H1 (cell line): ENCODE data around the gene RNPEPL1. TPM values are rescaled to one million over a fixed set of nuclear protein-coding genes. Genes with fewer than 3 reads are reported as not detected.

Source experiments
- CTCF ChIA-PET: fragments of 300-600 bp; sonication (Branson Sonifier 250); formaldehyde crosslinking; loops from one replicate; lab custom pipeline; 2021; ENCODE audit not compliant: partially characterized antibody; lab: Charles Lee
- POLR2A ChIA-PET: fragments of 300-600 bp; sonication (Branson Sonifier 250); formaldehyde crosslinking; loops from one replicate; lab custom pipeline; 2021; ENCODE audit warnings: inconsistent platforms; ENCODE audit not compliant: partially characterized antibody; lab: Charles Lee
- DNase-seq, 2 experiments: peaks; one replicate each; pipeline versions ENCODE4 v3.0.0 to v3.0.0-alpha.2; 2010 to 2022; ENCODE audit warnings: low spot score in 2 of 2, low read depth in 1 of 2, mixed read lengths in 1 of 2
- FAIRE-seq: peaks from 2 replicates; lab custom pipeline; 2011; peaks lifted over from hg19 to GRCh38; lab: Jason Lieb, UNC
- H2AFZ ChIP-seq: 2 replicates; pipeline ENCODE4 v1.8.1; 2012; ENCODE audit warnings: low read length, inconsistent platforms
- H2AK5ac ChIP-seq: 2 replicates; pipeline ENCODE4 v1.6.1; 2013; ENCODE audit warnings: low read depth, low read length
- H2BK120ac ChIP-seq: replicated peaks from 2 replicates; pipeline ENCODE3; 2013; ENCODE audit warnings: low read depth, low read length, inconsistent platforms
- H2BK12ac ChIP-seq: 2 replicates; pipeline ENCODE4 v1.6.1; 2013; ENCODE audit warnings: low read depth, low read length
- H2BK15ac ChIP-seq: 2 replicates; pipeline ENCODE4 v1.6.1; 2013; ENCODE audit warnings: low read length
- H2BK20ac ChIP-seq: 2 replicates; pipeline ENCODE4 v1.6.1; 2013; ENCODE audit warnings: low read length
- H2BK5ac ChIP-seq: 2 replicates; pipeline ENCODE4 v1.6.1; 2013; ENCODE audit warnings: low read depth, low read length
- H3K14ac ChIP-seq: 2 replicates; pipeline ENCODE4 v1.6.1; 2013; ENCODE audit warnings: inconsistent platforms; ENCODE audit not compliant: insufficient read length
- H3K18ac ChIP-seq: 2 replicates; pipeline ENCODE4 v1.6.1; 2013; ENCODE audit warnings: low read length; ENCODE audit errors: extremely low read depth
- H3K23ac ChIP-seq: 2 replicates; pipeline ENCODE4 v1.6.1; 2013; ENCODE audit warnings: inconsistent platforms; ENCODE audit not compliant: insufficient read length
- H3K23me2 ChIP-seq: 2 replicates; pipeline ENCODE4 v1.6.1; 2013; ENCODE audit warnings: low read depth, low read length
- H3K27ac ChIP-seq: 2 replicates; pipeline ENCODE4 v1.6.1; 2011; ENCODE audit warnings: low read depth, low read length, inconsistent platforms
- H3K27me3 ChIP-seq, 4 experiments: replicated peaks in 1 of 4; 1 replicate in 1 of 4; 2 replicates in 3 of 4; pipeline versions ENCODE4 v1.6.1 to v1.8.1; 2011 to 2013; ENCODE audit warnings: low read length in 3 of 4, mild to moderate bottlenecking in 3 of 4, inconsistent platforms in 2 of 4, mixed read lengths in 2 of 4, moderate library complexity in 1 of 4; ENCODE audit not compliant: control insufficient read depth in 3 of 4, insufficient read depth in 3 of 4; ENCODE audit errors: extremely low read depth in 1 of 4
- H3K36me3 ChIP-seq, 4 experiments: 2 replicates each; pipeline versions ENCODE4 v1.6.1 to v1.8.1; 2011 to 2013; ENCODE audit warnings: mild to moderate bottlenecking in 4 of 4, low read length in 3 of 4, moderate library complexity in 2 of 4, control low read depth in 1 of 4, inconsistent platforms in 1 of 4; ENCODE audit not compliant: insufficient read depth in 4 of 4, control insufficient read depth in 2 of 4
- H3K4ac ChIP-seq: replicated peaks from 2 replicates; pipeline ENCODE3; 2013; ENCODE audit warnings: low read length, low read depth, mixed read lengths, inconsistent platforms; ENCODE audit not compliant: insufficient read length
- H3K4me1 ChIP-seq, 4 experiments: replicated peaks in 1 of 4; 1 replicate in 1 of 4; 2 replicates in 3 of 4; pipeline versions ENCODE4 v1.6.1 to v1.8.1; 2011 to 2013; ENCODE audit warnings: low read length in 3 of 4, inconsistent platforms in 2 of 4, mixed read lengths in 1 of 4; ENCODE audit not compliant: insufficient read depth in 4 of 4, control insufficient read depth in 3 of 4
- H3K4me2 ChIP-seq, 2 experiments: 2 replicates each; pipeline versions ENCODE4 v1.6.1 to v1.8.1; 2011 to 2013; ENCODE audit warnings: low read depth in 2 of 2, low read length in 2 of 2, control low read depth in 1 of 2, inconsistent platforms in 1 of 2, mild to moderate bottlenecking in 1 of 2; ENCODE audit not compliant: insufficient read depth in 1 of 2
- H3K4me3 ChIP-seq, 4 experiments: fragments of 200-600, 300-600 bp in 1 of 4; sonication (generic), shearing (Covaris generic), sonication (Bioruptor Twin) in 1 of 4; 2 replicates each; pipeline versions ENCODE4 v1.5.1 to v1.8.1; 2011 to 2016; ENCODE audit warnings: low read length in 4 of 4, low read depth in 3 of 4, control low read depth in 2 of 4, inconsistent platforms in 2 of 4, mild to moderate bottlenecking in 2 of 4, mixed read lengths in 1 of 4, moderate library complexity in 1 of 4; ENCODE audit not compliant: insufficient read depth in 2 of 4; ENCODE audit errors: extremely low read depth in 1 of 4
- H3K56ac ChIP-seq: replicated peaks from 2 replicates; pipeline ENCODE3; 2013; ENCODE audit warnings: low read depth, mild to moderate bottlenecking, mixed read lengths, low read length, inconsistent platforms; ENCODE audit not compliant: insufficient read length
- H3K79me1 ChIP-seq: 2 replicates; pipeline ENCODE4 v1.6.1; 2013; ENCODE audit warnings: low read depth, low read length, control low read depth
- H3K79me2 ChIP-seq, 2 experiments: 2 replicates each; pipeline versions ENCODE4 v1.6.1 to v1.8.1; 2012 to 2013; ENCODE audit warnings: low read length in 2 of 2, mild to moderate bottlenecking in 2 of 2, inconsistent platforms in 1 of 2; ENCODE audit not compliant: insufficient read depth in 2 of 2, control insufficient read depth in 1 of 2
- H3K9ac ChIP-seq, 4 experiments: replicated peaks in 1 of 4; 1 replicate in 1 of 4; 2 replicates in 3 of 4; pipeline versions ENCODE4 v1.6.1 to v1.8.1; 2011 to 2013; ENCODE audit warnings: low read depth in 3 of 4, low read length in 3 of 4, control low read depth in 2 of 4, mild to moderate bottlenecking in 2 of 4, moderate library complexity in 2 of 4, inconsistent platforms in 1 of 4; ENCODE audit errors: extremely low read depth in 1 of 4
- H3K9me3 ChIP-seq, 2 experiments: 2 replicates each; pipeline versions ENCODE4 v1.6.1 to v1.8.1; 2012 to 2013; ENCODE audit warnings: mild to moderate bottlenecking in 2 of 2, moderate library complexity in 2 of 2, control low read depth in 1 of 2, inconsistent platforms in 1 of 2, low read depth in 1 of 2, low read length in 1 of 2, mixed read lengths in 1 of 2; ENCODE audit not compliant: insufficient read depth in 2 of 2
- H4K20me1 ChIP-seq, 2 experiments: replicated peaks in 1 of 2; 2 replicates each; pipeline versions ENCODE3 to v1.8.1; 2011 to 2013; ENCODE audit warnings: inconsistent platforms in 2 of 2, low read length in 2 of 2, mild to moderate bottlenecking in 1 of 2; ENCODE audit not compliant: insufficient read depth in 2 of 2, control insufficient read depth in 1 of 2
- H4K5ac ChIP-seq: 2 replicates; pipeline ENCODE4 v1.6.1; 2013; ENCODE audit warnings: low read length, low read depth, mixed read lengths, inconsistent platforms; ENCODE audit not compliant: insufficient read length
- H4K8ac ChIP-seq: 2 replicates; pipeline ENCODE4 v1.8.0; 2013; ENCODE audit warnings: mild to moderate bottlenecking, moderate library complexity, low read length, inconsistent platforms; ENCODE audit not compliant: insufficient read depth; ENCODE audit errors: extremely low read depth
- H4K91ac ChIP-seq: replicated peaks from 2 replicates; pipeline ENCODE3; 2013; ENCODE audit warnings: low read length, mixed read lengths, inconsistent platforms; ENCODE audit not compliant: insufficient read length
- CHD1 ChIP-seq: IDR thresholded peaks from 2 replicates; pipeline ENCODE4 v1.6.1; 2012; ENCODE audit warnings: low read depth, low read length, improper control_type of control experiment
- EGR1 ChIP-seq: IDR thresholded peaks from 2 replicates; pipeline ENCODE4 v1.6.1; 2011; ENCODE audit warnings: low read depth, low read length, borderline replicate concordance
- GABPA ChIP-seq: IDR thresholded peaks from 2 replicates; pipeline ENCODE4 v1.6.1; 2011; ENCODE audit warnings: mild to moderate bottlenecking, low read length, moderate library complexity, borderline replicate concordance; ENCODE audit not compliant: insufficient read depth
- HDAC2 ChIP-seq, 2 experiments: fragments of 300-600 bp in 1 of 2; sonication (generic) in 1 of 2; IDR thresholded peaks; 2 replicates each; pipeline ENCODE4 v1.6.1; 2011 to 2012; ENCODE audit warnings: low read depth in 2 of 2, low read length in 2 of 2, mild to moderate bottlenecking in 2 of 2, moderate library complexity in 2 of 2, borderline replicate concordance in 1 of 2, inconsistent platforms in 1 of 2
- JUND ChIP-seq: IDR thresholded peaks from 2 replicates; pipeline ENCODE4 v1.6.1; 2011; ENCODE audit warnings: mild to moderate bottlenecking, improper control_type of control experiment, low read length
- KDM5A ChIP-seq: fragments of 200-600 bp; IDR thresholded peaks from 2 replicates; pipeline ENCODE4 v1.7.1; 2012; ENCODE audit warnings: mild to moderate bottlenecking, low read length, inconsistent platforms, mixed read lengths
- PHF8 ChIP-seq: fragments of 200-600 bp; sonication (generic); conservative IDR thresholded peaks from 2 replicates; pipeline ENCODE4 v1.7.1; 2012; ENCODE audit warnings: low read depth, mild to moderate bottlenecking, inconsistent platforms, low read length, moderate library complexity
- POU5F1 ChIP-seq: IDR thresholded peaks from 2 replicates; pipeline ENCODE4 v1.6.1; 2011; ENCODE audit warnings: low read depth, mild to moderate bottlenecking, low read length, moderate library complexity
- RBBP5 ChIP-seq: IDR thresholded peaks from 2 replicates; pipeline ENCODE4 v1.7.1; 2012; ENCODE audit warnings: low read depth, mild to moderate bottlenecking, inconsistent platforms, low read length, moderate library complexity, borderline replicate concordance
- SIN3A ChIP-seq, 2 experiments: IDR thresholded peaks in 1 of 2; conservative IDR thresholded peaks in 1 of 2; 2 replicates each; pipeline ENCODE4 v1.6.1; 2011 to 2012; ENCODE audit warnings: low read length in 2 of 2, improper control_type of control experiment in 1 of 2, low read depth in 1 of 2, mild to moderate bottlenecking in 1 of 2
- TEAD4 ChIP-seq: IDR thresholded peaks from 2 replicates; pipeline ENCODE4 v1.6.1; 2012; ENCODE audit warnings: low read depth, low read length, inconsistent platforms, mixed read lengths
- YY1 ChIP-seq: IDR thresholded peaks from 2 replicates; pipeline ENCODE4 v1.6.1; 2011; ENCODE audit warnings: low read depth, mild to moderate bottlenecking, low read length
- WGBS, 2 experiments: shearing (Covaris generic) in 1 of 2; methylation state at CpG; one replicate each; pipeline versions ENCODE4 v1.1.6 to v1.1.7; 2013 to 2015; ENCODE audit warnings: low lambda C conversion rate in 2 of 2, mixed read lengths in 2 of 2, inconsistent platforms in 1 of 2, low coverage in 1 of 2, missing lambda C conversion rate in 1 of 2; ENCODE audit not compliant: insufficient replicate concordance in 2 of 2, insufficient coverage in 1 of 2, insufficient read length in 1 of 2; ENCODE audit errors: extremely low coverage in 1 of 2, missing lambda C conversion rate in 1 of 2; 5-methylcytosine and 5-hydroxymethylcytosine counted together
- polyA plus RNA-seq, 7 experiments: library from polyadenylated mRNA; depleted of rRNA in 3 of 7; stranded (reverse) in 5 of 7; unstranded in 2 of 7; fragments of >200 nt in 5 of 7; fragments of 200-250 nt in 2 of 7; gene quantifications; 1 replicate in 5 of 7; 2 replicates in 1 of 7; 4 replicates in 1 of 7; pipeline versions ENCODE4 v1.2.1 to v1.2.3, GENCODE V29; 2011 to 2013; ENCODE audit warnings: missing spikeins in 2 of 7, mixed read lengths in 2 of 7
- total RNA-seq: library from RNA; stranded (reverse); fragmentation: NEBNext Ultra II Directional; extraction: Animal tissue kit (Norgen Biotek cat#: 25700); gene quantifications from 2 replicates; pipeline ENCODE4 v1.2.1, GENCODE V29; 2021
- TF ChIP-seq, protein P1 (sequence below): IDR thresholded peaks from 2 replicates; pipeline ENCODE4 v1.6.1; 2012; ENCODE audit warnings: inconsistent platforms

Gene RNPEPL1
- total and polyA plus RNA-seq, 2 of the 8 experiments (the other 6 are each of a cell fraction or from before 2014, with no cell fraction given) = 9.0 to 11.3 TPM

DNA sequence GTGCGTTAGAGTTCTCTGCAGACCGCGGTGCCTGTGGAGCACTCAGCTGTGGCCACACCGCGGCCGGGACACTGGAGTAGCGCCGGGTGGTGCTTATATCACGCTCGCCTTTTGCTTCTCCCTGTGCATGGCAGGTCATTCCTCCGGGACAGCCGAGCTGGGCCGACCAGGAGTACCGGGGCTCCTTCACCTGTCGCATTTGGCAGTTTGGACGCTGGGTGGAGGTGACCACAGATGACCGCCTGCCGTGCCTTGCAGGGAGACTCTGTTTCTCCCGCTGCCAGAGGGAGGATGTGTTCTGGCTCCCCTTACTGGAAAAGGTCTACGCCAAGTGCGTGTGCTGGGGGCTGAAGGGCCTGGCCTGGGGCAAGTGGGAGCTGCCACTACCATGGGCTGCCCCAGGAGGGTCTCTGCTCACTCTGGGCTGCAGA lies 22.4 kb downstream of the RNPEPL1 start:
- H3K27ac ChIP-seq = no peak overlapping the region
- H3K36me3 ChIP-seq = peaks cover 0 to 8% (median 6%) of the 10 kb centered on the region in 4 experiments; a peak in 4 of 8 replicates
- no peak overlapping the region for H4K5ac ChIP-seq
- TF ChIP-seq RBBP5 (no peak), GABPA (no peak), EGR1 (no peak), SIN3A (conservative IDR thresholded peaks at IDR 0.05 in 1 of 2, IDR thresholded peaks at IDR 0.05 in 1 of 2; ENCODE audit: low read depth in 1 of 2, low read length in 2 of 2) (no peak), YY1 (no peak), PHF8 (no peak), HDAC2 (IDR thresholded peaks at IDR 0.05; ENCODE audit: borderline replicate concordance in 1 of 2, low read depth in 2 of 2, low read length in 2 of 2) (no peak), CHD1 (no peak), JUND (no peak), POU5F1 (no peak), KDM5A (no peak), TEAD4 (no peak)
- TF ChIP-seq, protein P1, sequence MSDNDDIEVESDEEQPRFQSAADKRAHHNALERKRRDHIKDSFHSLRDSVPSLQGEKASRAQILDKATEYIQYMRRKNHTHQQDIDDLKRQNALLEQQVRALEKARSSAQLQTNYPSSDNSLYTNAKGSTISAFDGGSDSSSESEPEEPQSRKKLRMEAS = no peak
- no peak overlapping the region for H3K4me3 ChIP-seq
- no peaks in the 10 kb centered on the region for H3K27me3 ChIP-seq
- POLR2A ChIA-PET = no interaction called here
- H2BK120ac ChIP-seq = no peak overlapping the region
- H2BK12ac ChIP-seq = no peak overlapping the region
- H3K4me2 ChIP-seq = no peak overlapping the region
- peaks cover 0 to 8% (median 7%) of the 10 kb centered on the region in 4 experiments; a peak in 5 of 7 replicates for H3K4me1 ChIP-seq
- no peak overlapping the region for H2BK20ac ChIP-seq
- H3K79me1 ChIP-seq = peaks cover 17% of the 10 kb centered on the region
- H4K91ac ChIP-seq = no peak overlapping the region
- H4K8ac ChIP-seq = no peak overlapping the region
- FAIRE-seq (no peak), DNase-seq (no peak)
- H3K56ac ChIP-seq = no peak overlapping the region
- H3K18ac ChIP-seq = no peak overlapping the region
- H3K4ac ChIP-seq = no peak overlapping the region
- H2AFZ ChIP-seq = no peak overlapping the region
- H2BK15ac ChIP-seq = no peak overlapping the region
- H3K9ac ChIP-seq = no peak overlapping the region
- H3K23ac ChIP-seq = no peak overlapping the region
- H3K23me2 ChIP-seq = peaks cover 9% of the 10 kb centered on the region; the same call in 1 of the 2 replicates
- CTCF ChIA-PET = interaction anchor here (1.2 to 1.4 kb wide), 2 partner anchors 11 to 14 kb away, joined by 3 read pairs; no protein-coding TSS in a partner anchor
- no peak overlapping the region for H2AK5ac ChIP-seq
- no peak overlapping the region for H3K14ac ChIP-seq
- H3K9me3 ChIP-seq = no peaks in the 10 kb centered on the region
- H2BK5ac ChIP-seq = no peak overlapping the region
- H4K20me1 ChIP-seq = peaks cover 3 to 31% of the 10 kb centered on the region in 2 experiments
- H3K79me2 ChIP-seq = peaks cover 4 to 33% of the 10 kb centered on the region in 2 experiments; a peak in 3 of 4 replicates
- WGBS, 2 experiments = 90% methylated on average over 21 of the region's 21 CpGs; no CpG with 5 or more reads in 1 of the 2 experiments
